ENCODE data around the gene NIPAL1.

DNA sequence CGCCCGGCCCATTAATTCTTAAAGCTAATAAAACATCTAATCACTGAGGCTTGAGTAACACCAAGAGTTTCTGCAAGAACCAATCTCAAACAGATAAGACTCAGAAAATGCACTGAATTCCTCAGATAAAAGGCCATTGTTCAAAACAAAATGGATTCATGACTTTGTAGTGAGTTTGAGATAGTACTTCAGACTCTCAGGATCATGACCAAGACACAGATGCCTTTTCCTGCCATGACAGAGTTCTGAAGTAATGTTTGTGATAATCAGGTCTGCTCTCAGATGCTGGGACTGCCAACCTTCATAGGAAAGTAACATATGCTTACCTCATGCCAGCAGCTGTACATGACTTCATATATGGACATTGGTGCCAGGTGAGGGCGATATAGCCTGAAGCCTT is 54.6 kb downstream of the NIPAL1 start:
- TF ChIP-seq, protein P1, sequence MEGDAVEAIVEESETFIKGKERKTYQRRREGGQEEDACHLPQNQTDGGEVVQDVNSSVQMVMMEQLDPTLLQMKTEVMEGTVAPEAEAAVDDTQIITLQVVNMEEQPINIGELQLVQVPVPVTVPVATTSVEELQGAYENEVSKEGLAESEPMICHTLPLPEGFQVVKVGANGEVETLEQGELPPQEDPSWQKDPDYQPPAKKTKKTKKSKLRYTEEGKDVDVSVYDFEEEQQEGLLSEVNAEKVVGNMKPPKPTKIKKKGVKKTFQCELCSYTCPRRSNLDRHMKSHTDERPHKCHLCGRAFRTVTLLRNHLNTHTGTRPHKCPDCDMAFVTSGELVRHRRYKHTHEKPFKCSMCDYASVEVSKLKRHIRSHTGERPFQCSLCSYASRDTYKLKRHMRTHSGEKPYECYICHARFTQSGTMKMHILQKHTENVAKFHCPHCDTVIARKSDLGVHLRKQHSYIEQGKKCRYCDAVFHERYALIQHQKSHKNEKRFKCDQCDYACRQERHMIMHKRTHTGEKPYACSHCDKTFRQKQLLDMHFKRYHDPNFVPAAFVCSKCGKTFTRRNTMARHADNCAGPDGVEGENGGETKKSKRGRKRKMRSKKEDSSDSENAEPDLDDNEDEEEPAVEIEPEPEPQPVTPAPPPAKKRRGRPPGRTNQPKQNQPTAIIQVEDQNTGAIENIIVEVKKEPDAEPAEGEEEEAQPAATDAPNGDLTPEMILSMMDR (IDR thresholded peaks at IDR 0.05; ENCODE audit: extremely low read depth in 1 of 2, insufficient read depth in 1 of 2, low read depth in 1 of 2, low read length in 2 of 2) = no peak
- TF ChIP-seq FOS (IDR thresholded peaks at IDR 0.05; ENCODE audit: borderline replicate concordance, insufficient read depth, low read length) (no peak), POLR2AphosphoS5 (IDR thresholded peaks at IDR 0.05; ENCODE audit: insufficient read depth, low read depth, low read length) (no peak), EZH2 (IDR thresholded peaks at IDR 0.05; ENCODE audit: borderline replicate concordance, low read depth, low read length, severe bottlenecking) (no peak), POLR2A (IDR thresholded peaks at IDR 0.05; ENCODE audit: low read depth, low read length) (no peak), MYC (IDR thresholded peaks at IDR 0.05; ENCODE audit: low read depth, low read length) (no peak), GATA2 (IDR thresholded peaks at IDR 0.05; ENCODE audit: insufficient read depth, insufficient read length, low read depth, low read length) (no peak), JUN (IDR thresholded peaks at IDR 0.05; ENCODE audit: borderline replicate concordance, insufficient read depth, insufficient read length, low read depth) (no peak), MAX (IDR thresholded peaks at IDR 0.05; ENCODE audit: insufficient read depth, insufficient read length) (no peak)
